ENCODE results near the gene ATP6AP1.

- peak in 3 of 7 experiments; percentile 18 to 34 (median 30) for TF ChIP-seq CTCF (IDR thresholded peaks at IDR 0.05)
- TF ChIP-seq POLR2A (IDR thresholded peaks at IDR 0.05), result peak; percentile 61 to 81 (median 78)
These were observed 49.5 kb upstream of the ATP6AP1 start, which contains the start of gene EMD for GRCh38 chrX:154378799-154379568.
